Hepatocyte (in vitro differentiated cells): ENCODE results near the gene SLC25A21.

ENCODE experiments used
- EZH2 ChIP-seq: fragments of 200-600 bp; sonication (generic); IDR thresholded peaks from 2 replicates; pipeline ENCODE4 v1.6.1; 2016; ENCODE audit warnings: antibody characterized with exemption, mild to moderate bottlenecking, borderline replicate concordance
- EZH2phosphoT487 ChIP-seq: fragments of 200-600 bp; sonication (generic); IDR thresholded peaks from one replicate; pipeline ENCODE4 v1.6.1; 2018; ENCODE audit warnings: antibody characterized with exemption, mild to moderate bottlenecking, low read depth, moderate library complexity; ENCODE audit not compliant: unreplicated experiment, severe bottlenecking
- TF ChIP-seq, protein P1 (sequence below): fragments of 200-600 bp; sonication (generic); IDR thresholded peaks from 2 replicates; pipeline ENCODE4 v1.5.1; 2016; ENCODE audit warnings: antibody characterized with exemption, mild to moderate bottlenecking; ENCODE audit not compliant: poor library complexity

DNA sequence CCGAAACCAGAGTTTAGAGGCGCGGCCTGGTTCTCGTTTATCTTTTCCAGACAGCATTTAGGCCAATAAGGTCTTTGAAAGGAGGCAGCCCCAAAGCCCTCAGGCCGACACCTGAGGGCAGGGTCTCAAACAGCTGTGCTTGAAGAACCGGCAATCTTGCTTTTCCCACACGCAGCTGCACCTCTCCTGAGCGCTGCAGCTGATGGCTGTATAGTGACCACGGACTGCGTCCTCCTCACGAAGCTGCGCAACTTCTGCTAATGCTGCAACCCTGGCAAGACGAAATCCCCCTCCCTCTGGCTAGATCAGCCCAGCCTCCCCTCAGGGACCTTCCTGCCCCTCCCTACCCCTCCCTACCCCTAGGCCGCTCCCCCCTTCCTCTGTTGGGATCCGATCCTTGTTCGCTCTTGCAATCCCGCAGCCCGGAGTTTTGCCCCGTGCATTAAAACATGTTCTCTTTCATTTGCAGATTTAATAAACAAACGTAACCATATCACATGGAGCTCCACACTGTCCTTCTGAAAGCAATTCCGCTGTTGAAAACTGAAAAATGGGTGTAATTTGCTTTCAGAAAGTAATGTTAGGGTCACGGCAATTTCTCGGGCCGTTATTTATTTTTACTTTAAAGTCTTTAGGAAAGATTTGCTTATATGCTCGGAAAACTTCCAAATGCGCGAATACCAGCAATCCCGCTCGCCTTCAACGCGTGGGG is 515.6 kb downstream of the SLC25A21 start:
- TF ChIP-seq EZH2phosphoT487 (peak; percentile 95), EZH2 (no peak)
- TF ChIP-seq, protein P1, sequence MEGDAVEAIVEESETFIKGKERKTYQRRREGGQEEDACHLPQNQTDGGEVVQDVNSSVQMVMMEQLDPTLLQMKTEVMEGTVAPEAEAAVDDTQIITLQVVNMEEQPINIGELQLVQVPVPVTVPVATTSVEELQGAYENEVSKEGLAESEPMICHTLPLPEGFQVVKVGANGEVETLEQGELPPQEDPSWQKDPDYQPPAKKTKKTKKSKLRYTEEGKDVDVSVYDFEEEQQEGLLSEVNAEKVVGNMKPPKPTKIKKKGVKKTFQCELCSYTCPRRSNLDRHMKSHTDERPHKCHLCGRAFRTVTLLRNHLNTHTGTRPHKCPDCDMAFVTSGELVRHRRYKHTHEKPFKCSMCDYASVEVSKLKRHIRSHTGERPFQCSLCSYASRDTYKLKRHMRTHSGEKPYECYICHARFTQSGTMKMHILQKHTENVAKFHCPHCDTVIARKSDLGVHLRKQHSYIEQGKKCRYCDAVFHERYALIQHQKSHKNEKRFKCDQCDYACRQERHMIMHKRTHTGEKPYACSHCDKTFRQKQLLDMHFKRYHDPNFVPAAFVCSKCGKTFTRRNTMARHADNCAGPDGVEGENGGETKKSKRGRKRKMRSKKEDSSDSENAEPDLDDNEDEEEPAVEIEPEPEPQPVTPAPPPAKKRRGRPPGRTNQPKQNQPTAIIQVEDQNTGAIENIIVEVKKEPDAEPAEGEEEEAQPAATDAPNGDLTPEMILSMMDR, result no peak
